Measurements from ENCODE around the gene HSPA2. TPM values are rescaled to one million over a fixed set of nuclear protein-coding genes. Genes with fewer than 3 reads are reported as not detected.

HSPA2 gene
- total and polyA plus RNA-seq, 2 experiments from 2014 or later: 0.93 to 2.9 TPM

DNA sequence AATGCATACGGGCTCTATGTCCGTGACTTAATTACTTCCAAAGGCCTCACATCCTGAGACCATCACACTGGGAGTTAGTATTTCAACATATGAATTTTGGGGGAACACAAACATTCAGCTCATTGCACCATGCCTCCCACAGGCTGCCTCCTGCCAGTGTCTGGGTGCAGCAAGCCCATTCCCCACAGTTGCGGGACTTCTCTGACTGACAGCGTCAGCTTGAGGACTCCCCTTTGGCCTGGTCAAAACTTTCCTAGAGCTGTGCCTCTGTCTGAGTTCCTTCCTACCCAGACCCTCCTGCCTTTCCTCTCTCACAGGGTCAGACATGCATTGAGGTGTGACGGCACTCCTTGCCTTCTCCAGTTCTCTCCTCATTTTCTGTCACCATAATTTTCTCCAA is 36.7 kb downstream of the HSPA2 start:
- H3K4me1 ChIP-seq (ENCODE audit: insufficient read depth): peaks cover 12% of the 10 kb centered on the region
- no peaks in the 10 kb centered on the region for H3K27me3 ChIP-seq
- no peaks in the 10 kb centered on the region for H4K20me1 ChIP-seq (ENCODE audit: insufficient read depth, poor library complexity, severe bottlenecking)
- DNase-seq (ENCODE audit: low spot score): no peak
- H3K79me2 ChIP-seq: no peaks in the 10 kb centered on the region
- WGBS (ENCODE audit: low lambda C conversion rate, missing lambda C conversion rate): 86% methylated on average over 5 of the region's 5 CpGs
- no peak overlapping the region for H2AFZ ChIP-seq
- H3K9me2 ChIP-seq (replicated peaks; ENCODE audit: insufficient read depth): no peaks in the 10 kb centered on the region
- no peak overlapping the region for H3K4me2 ChIP-seq
- no peak overlapping the region for H3K27ac ChIP-seq
- no peaks in the 10 kb centered on the region for H3K36me3 ChIP-seq (replicated peaks; ENCODE audit: insufficient read depth, low read depth)
- no peaks in the 10 kb centered on the region for H3K9me3 ChIP-seq (ENCODE audit: low read depth)
- no peak overlapping the region for H3K4me3 ChIP-seq
- TF ChIP-seq, protein P1, sequence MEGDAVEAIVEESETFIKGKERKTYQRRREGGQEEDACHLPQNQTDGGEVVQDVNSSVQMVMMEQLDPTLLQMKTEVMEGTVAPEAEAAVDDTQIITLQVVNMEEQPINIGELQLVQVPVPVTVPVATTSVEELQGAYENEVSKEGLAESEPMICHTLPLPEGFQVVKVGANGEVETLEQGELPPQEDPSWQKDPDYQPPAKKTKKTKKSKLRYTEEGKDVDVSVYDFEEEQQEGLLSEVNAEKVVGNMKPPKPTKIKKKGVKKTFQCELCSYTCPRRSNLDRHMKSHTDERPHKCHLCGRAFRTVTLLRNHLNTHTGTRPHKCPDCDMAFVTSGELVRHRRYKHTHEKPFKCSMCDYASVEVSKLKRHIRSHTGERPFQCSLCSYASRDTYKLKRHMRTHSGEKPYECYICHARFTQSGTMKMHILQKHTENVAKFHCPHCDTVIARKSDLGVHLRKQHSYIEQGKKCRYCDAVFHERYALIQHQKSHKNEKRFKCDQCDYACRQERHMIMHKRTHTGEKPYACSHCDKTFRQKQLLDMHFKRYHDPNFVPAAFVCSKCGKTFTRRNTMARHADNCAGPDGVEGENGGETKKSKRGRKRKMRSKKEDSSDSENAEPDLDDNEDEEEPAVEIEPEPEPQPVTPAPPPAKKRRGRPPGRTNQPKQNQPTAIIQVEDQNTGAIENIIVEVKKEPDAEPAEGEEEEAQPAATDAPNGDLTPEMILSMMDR (IDR thresholded peaks at IDR 0.05; ENCODE audit: poor library complexity): no peak
- TF ChIP-seq EZH2phosphoT487 (IDR thresholded peaks at IDR 0.05; ENCODE audit: low read depth, severe bottlenecking, unreplicated experiment) (no peak), EZH2 (IDR thresholded peaks at IDR 0.05; ENCODE audit: borderline replicate concordance) (no peak)

DNA sequence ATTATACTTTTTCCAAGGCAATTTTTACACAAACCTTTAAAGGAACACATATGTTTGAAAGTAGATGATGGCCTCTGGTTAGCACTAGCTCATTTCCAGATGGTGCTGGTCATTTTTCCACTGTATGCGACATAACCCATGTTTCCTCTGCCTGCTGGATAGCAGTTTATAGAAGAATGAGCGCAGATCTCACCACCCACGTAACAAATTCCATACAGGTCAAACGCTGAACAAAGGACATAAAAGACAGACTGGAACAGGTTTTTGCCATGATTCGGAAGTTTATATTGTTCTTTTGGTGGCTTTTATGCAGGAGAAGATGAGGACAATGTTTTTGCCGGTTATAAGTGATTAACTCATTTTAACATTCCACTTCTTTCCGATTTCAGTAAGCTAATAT is 39.9 kb downstream of the HSPA2 start:
- Histone ChIP-seq H3K27me3 (no peaks in the 10 kb centered on the region), H2AFZ (peak overlapping the region; percentile 4), H3K9me2 (replicated peaks; ENCODE audit: insufficient read depth) (no peaks in the 10 kb centered on the region), H3K27ac (peak overlapping the region; percentile 18), H3K4me1 (ENCODE audit: insufficient read depth) (peaks cover 12% of the 10 kb centered on the region), H4K20me1 (ENCODE audit: insufficient read depth, poor library complexity, severe bottlenecking) (no peaks in the 10 kb centered on the region), H3K79me2 (no peaks in the 10 kb centered on the region), H3K36me3 (replicated peaks; ENCODE audit: insufficient read depth, low read depth) (no peaks in the 10 kb centered on the region), H3K4me3 (no peak overlapping the region), H3K9me3 (ENCODE audit: low read depth) (no peaks in the 10 kb centered on the region), H3K4me2 (no peak overlapping the region)
- TF ChIP-seq EZH2 (IDR thresholded peaks at IDR 0.05; ENCODE audit: borderline replicate concordance) (no peak), EZH2phosphoT487 (IDR thresholded peaks at IDR 0.05; ENCODE audit: low read depth, severe bottlenecking, unreplicated experiment) (no peak)
- TF ChIP-seq, protein P1 (IDR thresholded peaks at IDR 0.05; ENCODE audit: poor library complexity): no peak
- WGBS (ENCODE audit: low lambda C conversion rate, missing lambda C conversion rate): 59% methylated on average over 7 of the region's 7 CpGs
- DNase-seq (ENCODE audit: low spot score): no peak

GRCh38 chr14:64581363-64581762 is 40.8 kb downstream of the HSPA2 start:
- no peaks in the 10 kb centered on the region for H3K36me3 ChIP-seq (replicated peaks; ENCODE audit: insufficient read depth, low read depth)
- H2AFZ ChIP-seq: no peak overlapping the region
- no peak overlapping the region for H3K4me3 ChIP-seq
- no peaks in the 10 kb centered on the region for H3K79me2 ChIP-seq
- WGBS (ENCODE audit: low lambda C conversion rate, missing lambda C conversion rate): 66% methylated on average over 2 of the region's 2 CpGs
- H3K27me3 ChIP-seq: no peaks in the 10 kb centered on the region
- no peaks in the 10 kb centered on the region for H3K9me2 ChIP-seq (replicated peaks; ENCODE audit: insufficient read depth)
- no peak for DNase-seq (ENCODE audit: low spot score)
- no peak overlapping the region for H3K27ac ChIP-seq
- H3K4me1 ChIP-seq (ENCODE audit: insufficient read depth): peaks cover 12% of the 10 kb centered on the region
- H3K9me3 ChIP-seq (ENCODE audit: low read depth): no peaks in the 10 kb centered on the region
- TF ChIP-seq EZH2phosphoT487 (IDR thresholded peaks at IDR 0.05; ENCODE audit: low read depth, severe bottlenecking, unreplicated experiment): no peak
- TF ChIP-seq, protein P1 (IDR thresholded peaks at IDR 0.05; ENCODE audit: poor library complexity): no peak
- TF ChIP-seq EZH2 (IDR thresholded peaks at IDR 0.05; ENCODE audit: borderline replicate concordance): no peak
- H4K20me1 ChIP-seq (ENCODE audit: insufficient read depth, poor library complexity, severe bottlenecking): no peaks in the 10 kb centered on the region
- H3K4me2 ChIP-seq: no peak overlapping the region

DNA sequence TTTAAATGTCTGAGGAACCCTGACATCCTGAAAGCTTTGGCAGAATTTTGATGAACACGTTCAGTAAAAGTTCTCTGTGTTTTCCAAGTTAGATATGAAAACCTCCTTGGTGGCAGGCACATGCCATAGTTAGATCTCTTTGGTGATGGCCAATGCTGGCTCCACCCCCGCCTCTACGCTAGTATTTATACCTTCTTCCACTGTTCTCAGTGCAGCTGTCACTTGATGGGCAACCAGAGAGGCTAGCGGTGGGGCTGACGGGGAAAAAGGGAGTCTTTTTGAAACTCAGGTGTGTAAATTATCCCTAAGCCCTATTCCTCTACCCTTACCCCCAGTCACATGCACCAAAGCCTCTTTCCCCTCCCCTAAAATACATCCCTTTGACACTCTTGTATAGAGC is 41.3 kb downstream of the HSPA2 start:
- Histone ChIP-seq H3K36me3 (replicated peaks; ENCODE audit: insufficient read depth, low read depth) (no peaks in the 10 kb centered on the region), H2AFZ (no peak overlapping the region), H3K4me1 (ENCODE audit: insufficient read depth) (peaks cover 12% of the 10 kb centered on the region), H3K27me3 (no peaks in the 10 kb centered on the region), H3K4me3 (no peak overlapping the region), H3K79me2 (no peaks in the 10 kb centered on the region), H3K9me2 (replicated peaks; ENCODE audit: insufficient read depth) (no peaks in the 10 kb centered on the region), H3K27ac (no peak overlapping the region), H4K20me1 (ENCODE audit: insufficient read depth, poor library complexity, severe bottlenecking) (no peaks in the 10 kb centered on the region), H3K9me3 (ENCODE audit: low read depth) (no peaks in the 10 kb centered on the region), H3K4me2 (no peak overlapping the region)
- WGBS (ENCODE audit: low lambda C conversion rate, missing lambda C conversion rate): 71% methylated on average over 5 of the region's 5 CpGs
- no peak for TF ChIP-seq EZH2 (IDR thresholded peaks at IDR 0.05; ENCODE audit: borderline replicate concordance)
- TF ChIP-seq EZH2phosphoT487 (IDR thresholded peaks at IDR 0.05; ENCODE audit: low read depth, severe bottlenecking, unreplicated experiment): no peak
- TF ChIP-seq, protein P1 (IDR thresholded peaks at IDR 0.05; ENCODE audit: poor library complexity): no peak
- DNase-seq (ENCODE audit: low spot score): no peak
